Breast epithelium (tissue), 3 donors: ENCODE measurements around the gene CHST1.

Source experiments
- POLR2A ChIP-seq: fragments of 450-650 bp; IDR thresholded peaks from one replicate; pipeline ENCODE4 v1.6.1; 2016; ENCODE audit warnings: antibody characterized with exemption, mild to moderate bottlenecking, moderate library complexity
- TF ChIP-seq, protein P1 (sequence below), 3 donors: fragments of 450-650 bp; IDR thresholded peaks; one replicate each; pipeline ENCODE4 v1.5.1; 2016 to 2017; ENCODE audit warnings: antibody characterized with exemption in 3 of 3, mild to moderate bottlenecking in 3 of 3, moderate library complexity in 3 of 3

DNA sequence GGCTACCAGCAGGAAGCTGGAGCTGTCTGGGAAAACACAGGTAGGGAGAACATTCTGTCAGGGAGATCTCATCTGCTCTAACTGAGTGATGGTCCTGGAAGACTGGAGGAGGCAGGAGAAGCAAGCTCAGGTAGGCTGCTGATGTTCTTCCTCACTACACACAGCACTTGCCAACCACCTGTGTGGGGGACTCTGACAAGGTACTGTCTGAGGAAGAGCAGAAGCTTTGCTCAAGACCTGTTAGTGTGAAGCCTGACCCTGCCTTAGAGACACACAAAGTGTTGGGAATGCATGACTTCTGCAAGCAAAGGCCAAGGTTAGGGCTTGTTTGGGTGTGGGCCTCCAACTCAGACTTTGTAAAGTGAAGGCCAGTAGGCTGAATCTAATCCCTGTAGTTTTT lies 46.5 kb downstream of the CHST1 start:
- TF ChIP-seq, protein P1, sequence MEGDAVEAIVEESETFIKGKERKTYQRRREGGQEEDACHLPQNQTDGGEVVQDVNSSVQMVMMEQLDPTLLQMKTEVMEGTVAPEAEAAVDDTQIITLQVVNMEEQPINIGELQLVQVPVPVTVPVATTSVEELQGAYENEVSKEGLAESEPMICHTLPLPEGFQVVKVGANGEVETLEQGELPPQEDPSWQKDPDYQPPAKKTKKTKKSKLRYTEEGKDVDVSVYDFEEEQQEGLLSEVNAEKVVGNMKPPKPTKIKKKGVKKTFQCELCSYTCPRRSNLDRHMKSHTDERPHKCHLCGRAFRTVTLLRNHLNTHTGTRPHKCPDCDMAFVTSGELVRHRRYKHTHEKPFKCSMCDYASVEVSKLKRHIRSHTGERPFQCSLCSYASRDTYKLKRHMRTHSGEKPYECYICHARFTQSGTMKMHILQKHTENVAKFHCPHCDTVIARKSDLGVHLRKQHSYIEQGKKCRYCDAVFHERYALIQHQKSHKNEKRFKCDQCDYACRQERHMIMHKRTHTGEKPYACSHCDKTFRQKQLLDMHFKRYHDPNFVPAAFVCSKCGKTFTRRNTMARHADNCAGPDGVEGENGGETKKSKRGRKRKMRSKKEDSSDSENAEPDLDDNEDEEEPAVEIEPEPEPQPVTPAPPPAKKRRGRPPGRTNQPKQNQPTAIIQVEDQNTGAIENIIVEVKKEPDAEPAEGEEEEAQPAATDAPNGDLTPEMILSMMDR (IDR thresholded peaks at IDR 0.05) = no peak
- TF ChIP-seq POLR2A = no peak
